Measurements from ENCODE around the gene TFPI2.
A peak's percentile ranks its signal among the peaks of the same experiment; 100 is the strongest.
"Not testable (repeated sequence)": the region's sequence is repeated elsewhere in the genome, so short reads cannot be mapped to it uniquely, and the experiment has no call there.

TFPI2 gene, protein sequence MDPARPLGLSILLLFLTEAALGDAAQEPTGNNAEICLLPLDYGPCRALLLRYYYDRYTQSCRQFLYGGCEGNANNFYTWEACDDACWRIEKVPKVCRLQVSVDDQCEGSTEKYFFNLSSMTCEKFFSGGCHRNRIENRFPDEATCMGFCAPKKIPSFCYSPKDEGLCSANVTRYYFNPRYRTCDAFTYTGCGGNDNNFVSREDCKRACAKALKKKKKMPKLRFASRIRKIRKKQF

DNA sequence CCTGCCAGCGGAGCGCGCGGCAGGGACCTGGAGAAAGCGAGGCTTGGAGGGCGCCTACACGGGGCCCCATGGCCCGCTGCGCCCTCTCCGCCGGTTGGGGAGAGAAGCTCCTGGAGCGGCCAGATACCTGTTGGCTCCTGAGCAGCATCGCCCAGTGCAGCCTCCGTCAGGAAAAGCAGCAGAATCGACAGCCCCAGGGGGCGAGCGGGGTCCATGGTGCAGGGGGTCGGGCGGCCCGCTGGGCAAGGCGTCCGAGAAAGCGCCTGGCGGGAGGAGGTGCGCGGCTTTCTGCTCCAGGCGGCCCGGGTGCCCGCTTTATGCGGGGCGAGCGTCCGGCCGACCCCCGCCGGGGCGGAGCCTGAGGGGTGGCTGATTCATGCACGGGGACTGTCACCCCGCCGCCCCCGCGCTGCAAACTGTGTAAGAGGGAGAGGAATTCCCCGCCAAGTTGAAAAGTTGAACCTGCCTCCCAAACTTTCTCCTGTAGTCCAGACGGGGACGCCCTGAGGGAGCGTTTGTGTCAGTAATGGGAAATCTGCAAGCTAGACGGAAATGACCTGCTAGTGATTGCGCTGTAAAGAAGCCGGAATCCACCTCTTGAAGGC lies at the start of gene TFPI2:
TFPI2 (minus strand) TSS at position 290 of the 605 bp plus-strand sequence; CDS start at position 215, 75 bp downstream.
- no peak for DNase-seq (ENCODE audit: low spot score)

DNA sequence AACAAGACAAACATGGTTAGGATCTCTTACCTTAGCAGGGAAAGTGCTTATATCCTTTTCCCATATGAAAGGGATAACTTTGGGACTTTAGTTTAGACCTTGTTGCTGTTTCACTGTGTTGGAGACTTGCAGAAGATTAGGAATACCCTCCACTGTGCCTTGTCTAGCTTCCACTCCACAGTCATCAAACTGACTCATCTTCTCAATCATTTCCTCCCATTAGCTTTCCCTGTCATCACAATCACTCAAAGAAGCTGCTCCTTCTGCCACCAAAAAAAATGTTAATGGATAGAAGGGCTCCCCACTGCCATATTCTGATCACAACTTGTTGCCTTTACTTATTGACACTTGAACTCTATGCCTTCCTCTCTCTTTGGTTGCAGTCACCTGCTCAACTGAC lies 47.7 kb upstream of the TFPI2 start:
- no peak for DNase-seq (ENCODE audit: low spot score)

DNA sequence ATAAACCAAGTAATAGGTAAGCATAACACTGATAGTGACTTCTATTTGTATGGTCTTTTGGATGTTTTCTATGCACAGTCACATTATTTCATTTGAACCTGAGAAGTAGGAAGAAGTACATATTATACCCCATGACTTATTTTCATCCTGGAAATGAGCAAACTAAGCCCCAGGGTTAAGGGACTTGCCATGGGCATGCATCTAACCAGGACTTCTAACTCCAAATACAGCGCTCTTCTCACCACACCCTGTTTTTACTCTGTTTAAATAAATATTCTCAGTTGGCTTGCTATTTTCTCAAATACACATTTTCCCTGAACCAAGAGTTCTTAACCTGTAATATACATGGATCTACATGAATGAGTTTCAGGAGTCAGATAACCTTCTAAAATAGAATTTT lies 47.3 kb upstream of the TFPI2 start:
- DNase-seq (ENCODE audit: low spot score): no peak

DNA sequence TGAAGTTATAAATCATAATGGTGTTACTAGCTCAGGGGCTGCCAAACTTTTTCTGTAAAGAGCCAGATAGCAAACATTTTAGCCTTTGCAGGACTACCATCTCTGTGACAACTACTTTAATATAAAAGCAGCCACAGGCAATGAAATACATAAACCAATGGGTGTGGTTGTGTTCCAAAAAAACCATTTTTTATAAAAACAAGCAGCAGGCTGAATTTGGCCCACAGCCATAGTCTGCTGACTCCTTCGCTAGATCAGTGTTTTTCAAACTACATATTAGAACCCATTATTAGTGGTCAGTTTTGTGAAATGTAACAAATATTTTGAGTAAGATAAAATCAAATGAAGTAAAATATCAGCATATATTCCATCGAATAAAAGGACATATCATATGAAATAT lies 44.5 kb upstream of the TFPI2 start:
- DNase-seq (ENCODE audit: low spot score): no peak

DNA sequence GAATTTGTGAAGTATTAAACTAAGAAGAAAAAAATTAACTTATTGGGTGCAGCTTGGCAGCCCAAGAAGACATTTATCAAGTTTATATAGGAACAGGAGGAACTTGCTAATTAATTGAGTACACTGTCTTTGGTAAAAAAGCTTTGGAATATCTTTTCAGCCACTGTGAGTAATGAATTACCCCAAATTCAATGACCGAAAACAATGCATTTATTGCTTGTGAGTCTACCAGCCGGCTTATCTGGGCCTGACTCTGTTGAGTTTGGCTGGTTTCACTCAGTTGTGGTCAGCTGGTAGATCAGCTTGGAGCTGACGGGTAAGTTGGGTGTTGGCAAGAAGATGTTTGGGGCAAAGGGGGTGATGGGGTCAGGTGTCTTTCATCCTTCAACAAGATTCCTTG lies 42.6 kb upstream of the TFPI2 start:
- DNase-seq (ENCODE audit: low spot score): no peak

DNA sequence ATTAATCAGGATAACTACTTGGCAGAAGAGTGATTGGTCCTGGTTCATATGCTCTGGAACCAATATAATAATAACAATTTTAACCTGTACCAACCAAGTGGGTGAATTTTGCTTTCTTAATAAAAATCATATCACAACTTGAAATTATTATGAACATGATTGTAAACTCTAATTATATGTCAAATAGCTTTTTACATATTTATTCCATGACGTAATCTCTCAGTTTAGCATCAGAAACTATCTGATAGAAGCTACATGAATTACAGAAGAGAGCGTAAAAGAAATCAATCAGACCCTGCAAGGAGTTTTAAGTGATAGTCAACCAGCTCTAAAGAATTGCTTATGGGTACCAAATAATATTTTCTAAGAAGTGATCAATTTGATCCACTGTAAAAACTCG lies 41.1 kb upstream of the TFPI2 start:
- no peak for DNase-seq (ENCODE audit: low spot score)

DNA sequence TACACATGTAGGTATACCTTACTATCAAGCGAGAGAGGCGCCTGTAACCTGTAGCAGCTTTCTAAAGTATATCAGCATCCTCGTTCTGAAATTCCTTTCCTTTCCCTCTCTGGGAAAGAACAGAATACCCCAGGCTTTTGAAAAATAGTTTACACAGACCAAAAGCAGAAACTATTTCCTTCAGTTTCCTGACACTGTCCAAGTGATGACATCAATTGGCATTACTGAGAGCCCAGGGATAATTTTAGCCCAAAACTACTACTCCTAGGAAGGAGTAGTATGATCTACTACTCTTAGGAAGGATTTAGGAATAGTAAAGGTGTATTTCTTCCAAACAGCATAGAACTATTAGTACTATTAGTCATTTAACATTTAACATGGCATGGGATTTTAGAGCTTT lies 37.0 kb upstream of the TFPI2 start:
- no peak for DNase-seq (ENCODE audit: low spot score)

DNA sequence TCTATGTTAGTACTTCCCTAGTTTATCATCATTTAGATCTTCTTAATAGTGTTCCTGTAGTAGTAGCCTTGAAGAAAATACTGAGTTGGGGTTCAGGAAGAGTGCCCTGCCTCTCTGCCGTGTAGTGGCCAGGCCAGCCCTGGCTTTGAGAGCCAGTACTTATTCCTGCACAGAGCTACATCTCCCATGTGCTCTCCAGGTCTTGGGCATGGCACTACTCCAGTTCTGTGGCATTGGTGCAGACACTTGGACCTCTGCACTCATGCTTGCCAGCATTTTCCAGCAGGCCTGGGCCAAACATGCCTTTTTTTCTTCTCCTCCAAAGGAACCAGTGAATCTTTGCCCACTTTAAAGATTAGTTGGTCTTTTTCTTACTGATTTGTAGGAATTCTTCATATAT lies 36.2 kb upstream of the TFPI2 start:
- DNase-seq (ENCODE audit: low spot score): no peak

DNA sequence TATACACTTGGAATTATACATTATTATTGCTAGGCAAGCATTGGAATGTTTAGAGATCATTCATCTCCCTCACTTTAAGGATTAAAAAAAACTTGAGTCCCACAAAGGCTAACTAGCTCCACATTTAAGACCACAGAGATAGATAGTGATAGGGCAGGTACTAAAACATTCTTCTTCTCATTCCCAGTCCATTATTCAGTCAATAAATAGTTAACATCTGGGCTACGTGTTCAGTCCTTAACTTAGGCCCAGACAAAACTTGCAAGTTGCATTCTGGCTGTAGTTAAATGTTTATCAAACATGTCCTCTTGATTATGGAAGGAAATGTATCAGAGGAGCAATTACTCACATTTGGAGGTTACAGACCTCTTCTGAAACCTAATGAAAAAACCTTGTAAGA lies 33.4 kb upstream of the TFPI2 start:
- no peak for DNase-seq (ENCODE audit: low spot score)

DNA sequence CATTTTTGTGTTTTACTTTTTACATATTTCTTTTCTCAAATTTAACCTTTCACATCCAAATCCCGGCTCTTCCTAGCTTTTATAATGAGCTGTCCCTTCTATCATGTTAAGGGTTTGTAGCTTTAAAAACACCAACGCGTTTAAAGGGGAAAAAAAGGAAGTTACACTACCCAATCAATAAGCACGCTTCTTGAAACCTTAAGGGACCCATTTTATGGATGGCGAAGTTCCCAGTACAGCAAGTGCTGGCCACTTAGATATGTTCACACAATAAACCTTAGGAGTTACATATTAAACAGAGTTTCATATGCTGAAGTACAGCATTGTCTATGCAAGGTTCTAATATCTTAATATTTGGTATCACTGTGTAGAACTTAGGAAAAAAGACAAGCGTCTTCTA lies 32.7 kb upstream of the TFPI2 start:
- no peak for DNase-seq (ENCODE audit: low spot score)

DNA sequence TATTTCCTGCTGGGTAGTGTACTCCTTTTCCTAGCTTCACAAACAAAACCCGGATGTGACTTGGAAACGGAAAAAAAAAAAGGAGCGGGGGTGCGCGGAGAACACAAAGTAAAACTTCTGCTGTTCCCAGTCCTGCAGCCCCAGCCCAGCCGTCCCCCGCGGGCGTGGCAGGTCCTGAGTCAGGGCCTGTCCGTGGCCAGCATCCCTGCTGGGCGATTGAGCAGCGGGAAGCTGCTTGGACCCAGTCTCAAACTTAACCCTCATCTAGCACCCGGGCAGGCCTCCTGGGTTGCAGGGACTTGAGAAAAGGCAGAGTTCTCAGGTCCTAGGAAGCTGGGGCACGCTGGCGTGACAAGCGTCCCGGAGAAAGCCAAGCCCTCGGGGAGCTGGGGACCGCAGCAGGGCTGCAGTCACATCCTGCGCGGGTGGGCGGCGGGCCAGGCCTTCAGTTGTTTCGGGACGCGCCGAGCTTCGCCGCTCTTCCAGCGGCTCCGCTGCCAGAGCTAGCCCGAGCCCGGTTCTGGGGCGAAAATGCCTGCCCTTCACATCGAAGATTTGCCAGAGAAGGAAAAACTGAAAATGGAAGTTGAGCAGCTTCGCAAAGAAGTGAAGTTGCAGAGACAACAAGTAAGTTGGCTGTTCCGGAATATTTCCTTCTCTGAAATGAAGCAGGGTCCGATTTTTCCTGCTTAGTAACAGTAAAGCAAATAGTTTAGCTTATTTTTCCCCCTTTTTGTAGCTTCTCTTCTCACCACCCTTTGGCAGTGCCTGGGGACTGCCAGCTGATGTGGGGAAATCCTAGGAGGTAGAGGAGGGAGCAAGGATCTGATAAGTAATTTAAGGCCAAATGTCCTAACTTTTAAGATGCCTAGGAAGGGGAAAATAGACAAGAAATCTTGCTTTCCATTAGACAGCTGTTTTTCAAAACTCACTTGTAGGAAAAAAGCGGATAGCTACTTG lies 31.3 kb upstream of the TFPI2 start, which contains the start of gene GNG11:
GNG11 (plus strand) TSS at position 129 of the 960 bp plus-strand sequence; CDS start at position 532, 403 bp downstream.
- peak; percentile 49 for DNase-seq (ENCODE audit: low spot score)

DNA sequence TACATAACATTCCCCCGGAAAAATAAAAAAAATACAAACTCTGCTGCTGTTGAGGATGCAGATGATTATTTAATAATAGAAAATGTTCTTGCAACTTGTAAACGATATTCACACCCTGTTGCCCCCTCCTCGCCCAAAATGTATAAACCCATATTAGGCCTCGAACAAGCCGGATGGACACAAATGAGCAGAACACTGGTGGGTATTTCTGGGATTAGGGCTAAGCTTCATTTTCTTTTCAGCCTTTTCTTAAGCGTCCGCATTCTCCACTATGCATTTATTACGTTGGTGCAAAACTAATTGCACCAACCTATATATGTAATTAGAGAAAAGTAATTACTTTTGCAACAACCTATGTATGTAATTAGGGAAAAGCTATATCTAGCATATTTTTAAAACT lies 30.6 kb upstream of the TFPI2 start:
- DNase-seq (ENCODE audit: low spot score): no peak

DNA sequence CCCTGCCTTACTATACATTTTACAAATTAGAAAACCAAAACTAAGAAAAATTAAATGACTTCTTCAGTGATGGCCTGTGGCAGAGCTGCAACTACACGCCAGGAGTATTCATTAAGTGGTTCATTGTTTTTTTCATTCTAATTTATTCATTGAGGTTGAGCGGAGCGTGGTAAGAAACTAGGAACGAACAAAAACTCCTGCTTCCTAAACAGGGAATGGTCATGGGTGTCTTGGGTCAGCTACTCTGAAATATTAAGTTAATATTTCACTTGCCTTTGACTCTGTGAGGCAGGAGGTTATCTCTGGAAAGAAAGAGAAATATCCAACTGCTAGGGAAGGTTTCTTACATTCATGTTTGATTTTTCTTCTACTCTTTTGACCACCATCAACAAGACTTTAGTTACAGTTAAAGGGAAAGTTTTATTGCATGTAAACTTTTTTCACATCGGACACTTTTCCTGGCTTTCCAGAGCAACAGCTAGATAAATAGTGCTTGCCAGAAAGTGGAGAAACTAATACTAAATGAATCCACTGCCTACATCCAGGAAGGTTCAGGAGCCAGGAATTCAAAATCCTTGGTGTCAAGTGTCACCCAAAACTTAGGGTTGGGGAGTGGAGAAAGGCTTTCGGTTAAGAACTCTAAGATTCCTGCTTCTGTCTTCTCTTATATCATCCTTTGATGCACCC lies 30.1 kb upstream of the TFPI2 start:
- DNase-seq (ENCODE audit: low spot score): no peak

DNA sequence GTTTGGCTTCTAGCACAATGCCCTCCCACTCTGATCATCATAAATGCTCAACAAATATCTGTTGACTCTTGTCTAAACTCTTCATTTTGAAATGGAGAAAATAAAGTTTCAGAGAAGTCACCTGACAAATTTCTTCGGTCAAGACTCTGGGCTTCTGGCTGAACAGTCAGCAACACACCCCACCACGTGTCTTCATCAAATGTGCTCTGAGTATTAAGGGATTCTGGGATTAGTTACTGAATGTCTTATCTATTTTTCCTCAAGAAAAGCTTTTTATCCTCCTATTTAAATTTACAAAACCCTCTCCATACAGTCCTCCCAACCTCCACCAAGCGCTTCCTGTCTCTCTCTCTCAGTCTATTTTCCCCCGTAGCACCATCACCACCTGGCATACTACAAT lies 25.8 kb upstream of the TFPI2 start:
- DNase-seq (ENCODE audit: low spot score): not testable (repeated sequence)

DNA sequence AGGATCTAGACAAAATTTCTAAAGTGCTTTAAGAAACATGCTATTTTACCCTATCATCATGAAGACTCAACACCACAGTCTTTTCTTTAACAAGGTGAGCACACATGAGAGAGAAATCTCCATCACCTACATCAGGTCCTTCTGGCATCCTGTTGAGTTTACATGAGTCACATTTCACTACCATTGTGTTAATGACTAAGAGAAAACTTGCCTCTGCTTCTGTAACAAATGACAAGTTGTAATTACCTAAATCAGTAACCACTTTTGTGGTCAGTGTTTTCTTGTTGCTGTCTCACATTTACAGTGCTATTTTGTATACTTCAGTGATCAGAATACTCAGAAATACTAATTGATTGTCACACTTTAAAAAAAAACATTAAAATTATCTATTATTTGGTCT lies 25.3 kb upstream of the TFPI2 start:
- not testable (repeated sequence) for DNase-seq (ENCODE audit: low spot score)

DNA sequence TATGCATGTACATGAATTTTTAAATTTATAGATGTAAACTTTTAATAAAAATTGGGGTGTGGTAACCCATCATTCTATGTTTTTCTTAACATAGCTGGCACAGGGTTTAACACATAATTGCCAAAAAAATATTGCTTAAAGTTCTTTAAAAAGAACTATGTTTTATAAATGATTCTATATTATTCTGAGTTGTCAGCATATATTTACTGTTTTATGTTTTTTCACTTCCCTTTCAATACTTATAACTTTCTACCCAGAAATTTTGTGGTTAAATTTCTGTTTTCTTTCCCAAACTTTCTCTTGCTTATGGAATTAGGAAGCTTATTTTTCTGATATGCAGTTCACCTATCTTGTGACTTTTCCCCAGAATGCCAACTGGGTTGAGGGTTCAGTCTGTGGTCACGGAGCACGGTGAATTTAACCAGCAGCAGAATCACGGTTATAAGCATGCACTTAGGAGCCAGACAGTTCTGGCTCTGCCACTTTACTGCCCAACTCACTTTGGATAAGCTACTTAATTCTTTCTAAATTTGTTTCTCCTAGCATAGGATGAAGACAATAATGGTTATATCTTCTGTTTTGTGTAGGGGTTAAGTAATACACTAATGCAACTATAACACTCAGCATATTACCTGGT lies 24.8 kb upstream of the TFPI2 start:
- DNase-seq (ENCODE audit: low spot score): not testable (repeated sequence)

DNA sequence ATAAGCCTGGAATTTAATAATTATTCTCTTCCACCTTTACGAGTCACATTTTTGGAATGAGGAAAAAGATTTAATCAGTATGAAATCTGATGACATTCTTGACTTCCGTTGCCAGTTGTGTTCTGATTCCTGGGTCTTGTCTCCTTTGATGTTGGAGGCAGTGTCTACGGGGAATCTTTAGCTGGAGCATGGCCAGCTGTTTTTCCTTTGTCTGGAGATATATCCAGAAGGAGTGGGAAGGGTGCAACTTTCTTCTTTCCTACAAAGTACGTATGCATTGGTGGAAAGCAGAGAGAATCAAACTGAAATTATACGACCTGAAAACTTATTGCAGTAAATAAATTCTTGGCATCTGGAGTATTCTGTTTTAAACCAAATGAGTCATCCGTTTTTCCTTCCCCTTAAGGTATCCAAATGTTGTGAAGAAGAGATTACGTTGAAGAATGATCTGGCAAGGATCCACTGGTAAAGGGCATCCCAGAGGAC lies 24.1 kb upstream of the TFPI2 start:
- no peak for DNase-seq (ENCODE audit: low spot score)

DNA sequence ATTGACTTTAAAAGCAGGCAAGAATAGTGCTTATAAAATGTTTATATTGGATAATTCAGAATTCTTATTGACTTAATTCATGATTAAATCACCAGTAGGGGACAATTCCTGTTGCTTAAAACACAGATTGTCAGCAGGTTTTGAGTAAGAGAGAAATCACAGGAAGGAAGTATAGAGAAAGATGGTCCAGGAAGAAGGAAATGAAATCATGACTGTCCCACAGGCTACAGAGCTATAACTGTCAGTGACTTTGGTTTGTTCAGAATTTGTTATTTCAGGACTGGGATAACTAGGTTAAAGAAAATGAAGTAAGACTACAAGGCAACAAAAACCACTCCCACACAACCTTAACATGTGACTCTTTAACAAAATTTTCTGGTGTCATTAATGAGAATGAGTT lies 22.6 kb upstream of the TFPI2 start:
- DNase-seq (ENCODE audit: low spot score): no peak

DNA sequence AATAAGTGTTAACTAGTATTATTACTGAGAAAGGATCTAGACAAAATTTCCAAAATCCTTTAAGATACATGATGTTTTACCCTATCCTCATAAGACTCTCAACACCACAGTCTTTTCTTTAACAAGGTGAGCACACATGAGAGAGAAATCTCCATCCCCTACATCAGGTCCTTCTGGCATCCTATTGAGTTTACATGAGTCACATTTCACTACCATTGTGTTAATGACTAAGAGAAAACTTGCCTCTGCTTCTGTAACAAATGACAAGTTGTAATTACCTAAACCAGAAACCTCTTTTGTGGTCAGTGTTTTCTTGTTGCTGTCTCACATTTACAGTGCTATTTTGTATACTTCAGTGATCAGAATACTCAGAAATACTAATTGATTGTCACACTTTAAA lies 21.1 kb upstream of the TFPI2 start:
- DNase-seq (ENCODE audit: low spot score): not testable (repeated sequence)

DNA sequence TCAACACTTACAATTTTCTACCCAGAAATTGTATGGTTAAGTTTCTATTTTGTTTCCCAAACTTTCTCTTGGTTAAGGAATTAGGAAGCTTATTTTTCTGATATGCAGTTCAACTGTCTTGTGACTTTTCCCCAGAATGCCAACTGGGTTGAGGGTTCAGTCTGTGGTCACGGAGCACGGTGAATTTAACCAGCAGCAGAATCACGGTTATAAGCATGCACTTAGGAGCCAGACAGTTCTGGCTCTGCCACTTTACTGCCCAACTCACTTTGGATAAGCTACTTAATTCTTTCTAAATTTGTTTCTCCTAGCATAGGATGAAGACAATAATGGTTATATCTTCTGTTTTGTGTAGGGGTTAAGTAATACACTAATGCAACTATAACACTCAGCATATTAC lies 20.7 kb upstream of the TFPI2 start:
- not testable (repeated sequence) for DNase-seq (ENCODE audit: low spot score)
